Skeletal muscle satellite cell (primary cell): ENCODE data around the gene MARF1.
"Not testable (repeated sequence)": the region's sequence is repeated elsewhere in the genome, so short reads cannot be mapped to it uniquely, and the experiment has no call there.

Experiments
- H3K27me3 ChIP-seq: 2 replicates; pipeline ENCODE4 v1.7.0; 2013; ENCODE audit warnings: low read length; ENCODE audit not compliant: control insufficient read depth, insufficient read depth
- H3K36me3 ChIP-seq: 2 replicates; pipeline ENCODE4 v1.7.0; 2013; ENCODE audit warnings: mild to moderate bottlenecking, control low read depth, low read length; ENCODE audit not compliant: insufficient read depth
- H3K4me1 ChIP-seq: 2 replicates; pipeline ENCODE4 v1.7.0; 2013; ENCODE audit warnings: low read length; ENCODE audit not compliant: control insufficient read depth, insufficient read depth
- H3K4me2 ChIP-seq: 2 replicates; pipeline ENCODE4 v1.7.0; 2013; ENCODE audit warnings: mild to moderate bottlenecking, low read length
- H3K4me3 ChIP-seq: 2 replicates; pipeline ENCODE4 v1.7.0; 2013; ENCODE audit warnings: low read length
- H3K9ac ChIP-seq: 2 replicates; pipeline ENCODE4 v1.7.0; 2013; ENCODE audit warnings: mild to moderate bottlenecking, low read depth, low read length, moderate library complexity
- H3K9me3 ChIP-seq: replicated peaks from 2 replicates; pipeline ENCODE4 v1.7.0; 2013; ENCODE audit warnings: mild to moderate bottlenecking, control low read depth, low read length

The MARF1 gene

GRCh38 chr16:15672514-15673167 lies 29.7 kb upstream of the MARF1 start:
- Histone ChIP-seq H3K4me2 (peak overlapping the region; percentile 68), H3K4me3 (peak overlapping the region; percentile 33), H3K9me3 (no peaks in the 10 kb centered on the region), H3K27me3 (no peaks in the 10 kb centered on the region), H3K4me1 (peaks cover 24% of the 10 kb centered on the region), H3K36me3 (peaks cover 42% of the 10 kb centered on the region), H3K9ac (peak overlapping the region; percentile 66)

DNA sequence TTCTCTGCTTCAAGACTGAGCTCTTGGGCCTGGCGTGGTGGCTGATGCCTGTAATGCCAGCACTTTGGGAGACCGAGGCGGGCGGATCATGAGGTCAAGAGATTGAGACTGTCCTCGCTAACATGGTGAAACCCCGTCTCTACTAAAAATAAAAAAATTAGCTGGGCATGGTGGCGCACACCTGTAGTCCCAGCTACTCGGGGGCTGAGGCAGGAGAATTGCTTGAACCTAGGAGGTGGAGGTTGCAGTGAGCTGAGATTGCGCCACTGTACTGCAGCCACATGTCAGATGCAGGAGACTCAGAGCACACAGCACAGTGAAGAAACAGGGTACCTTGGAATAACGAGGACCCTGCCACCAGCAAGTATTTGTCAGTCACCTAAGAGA lies 29.2 kb upstream of the MARF1 start:
- H3K4me2 ChIP-seq: peak overlapping the region; percentile 68
- H3K4me1 ChIP-seq: peaks cover 24% of the 10 kb centered on the region
- H3K9me3 ChIP-seq, H3K27me3 ChIP-seq: not testable (repeated sequence)
- H3K36me3 ChIP-seq: peaks cover 42% of the 10 kb centered on the region
- H3K9ac ChIP-seq: peak overlapping the region; percentile 63
- H3K4me3 ChIP-seq: peak overlapping the region; percentile 31

GRCh38 chr16:15671530-15672117 lies 28.7 kb upstream of the MARF1 start:
- Histone ChIP-seq H3K27me3 (no peaks in the 10 kb centered on the region), H3K4me3 (no peak overlapping the region), H3K9ac (no peak overlapping the region), H3K36me3 (peaks cover 42% of the 10 kb centered on the region), H3K4me1 (peaks cover 24% of the 10 kb centered on the region), H3K9me3 (no peaks in the 10 kb centered on the region), H3K4me2 (no peak overlapping the region)

GRCh38 chr16:15667091-15667742 lies 24.3 kb upstream of the MARF1 start:
- Histone ChIP-seq H3K4me1 (peaks cover 9% of the 10 kb centered on the region), H3K9me3 (no peaks in the 10 kb centered on the region), H3K36me3 (peaks cover 47% of the 10 kb centered on the region), H3K4me2 (no peak overlapping the region), H3K4me3 (no peak overlapping the region), H3K27me3 (no peaks in the 10 kb centered on the region), H3K9ac (no peak overlapping the region)

DNA sequence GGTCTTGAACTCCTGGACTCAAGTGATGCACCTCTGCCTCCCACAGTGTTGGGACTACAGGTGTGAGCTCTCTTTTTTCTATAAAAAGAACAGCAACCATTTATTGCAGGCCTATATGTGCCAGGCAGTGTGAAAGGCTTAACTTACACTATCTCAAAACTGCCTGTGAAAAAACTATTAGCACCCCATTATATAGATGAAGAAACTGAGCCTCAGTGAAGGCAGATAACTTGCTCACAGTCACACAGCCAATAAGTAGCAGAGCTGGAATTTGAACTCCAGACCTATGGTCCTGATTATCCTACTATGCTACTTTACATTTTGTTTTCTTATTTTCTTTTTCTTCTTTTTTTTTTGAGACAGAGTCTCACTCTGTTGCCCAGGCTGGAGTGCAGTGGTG lies 22.2 kb upstream of the MARF1 start:
- H3K9ac ChIP-seq: no peak overlapping the region
- peaks cover 51% of the 10 kb centered on the region for H3K36me3 ChIP-seq
- H3K9me3 ChIP-seq: no peaks in the 10 kb centered on the region
- H3K4me2 ChIP-seq: no peak overlapping the region
- H3K4me1 ChIP-seq: peaks cover 4% of the 10 kb centered on the region
- H3K4me3 ChIP-seq: no peak overlapping the region
- no peaks in the 10 kb centered on the region for H3K27me3 ChIP-seq

GRCh38 chr16:15660203-15660601 lies 17.2 kb upstream of the MARF1 start:
- no peak overlapping the region for H3K4me3 ChIP-seq
- H3K27me3 ChIP-seq: no peaks in the 10 kb centered on the region
- no peak overlapping the region for H3K4me2 ChIP-seq
- no peaks in the 10 kb centered on the region for H3K9me3 ChIP-seq
- no peak overlapping the region for H3K9ac ChIP-seq
- peaks cover 20% of the 10 kb centered on the region for H3K36me3 ChIP-seq
- H3K4me1 ChIP-seq: no peaks in the 10 kb centered on the region

- peaks cover 19% of the 10 kb centered on the region for H3K36me3 ChIP-seq
- peaks cover 4% of the 10 kb centered on the region for H3K4me1 ChIP-seq
- no peak overlapping the region for H3K4me2 ChIP-seq
- H3K9ac ChIP-seq: no peak overlapping the region
- H3K27me3 ChIP-seq: no peaks in the 10 kb centered on the region
- no peak overlapping the region for H3K4me3 ChIP-seq
- no peaks in the 10 kb centered on the region for H3K9me3 ChIP-seq
These were observed 15.6 kb upstream of the MARF1 start for GRCh38 chr16:15658556-15658955.

- Histone ChIP-seq H3K4me1 (peaks cover 8% of the 10 kb centered on the region), H3K4me2 (no peak overlapping the region), H3K9me3 (no peaks in the 10 kb centered on the region), H3K36me3 (peaks cover 19% of the 10 kb centered on the region), H3K27me3 (no peaks in the 10 kb centered on the region), H3K4me3 (no peak overlapping the region), H3K9ac (no peak overlapping the region)
These were observed 15.2 kb upstream of the MARF1 start for GRCh38 chr16:15658149-15658548.

DNA sequence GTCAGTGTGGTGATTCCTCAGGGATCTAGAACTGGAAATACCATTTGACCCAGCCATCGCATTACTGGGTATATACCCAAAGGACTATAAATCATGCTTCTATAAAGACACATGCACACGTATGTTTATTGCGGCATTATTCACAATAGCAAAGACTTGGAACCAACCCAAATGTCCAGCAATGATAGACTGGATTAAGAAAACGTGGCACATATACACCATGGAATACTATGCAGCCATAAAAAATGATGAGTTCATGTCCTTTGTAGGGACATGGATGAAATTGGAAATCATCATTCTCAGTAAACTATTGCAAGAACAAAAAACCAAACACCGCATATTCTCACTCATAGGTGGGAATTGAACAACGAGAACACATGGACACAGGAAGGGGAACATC lies 12.6 kb upstream of the MARF1 start:
- not testable (repeated sequence) for H3K4me3 ChIP-seq, H3K9me3 ChIP-seq, H3K27me3 ChIP-seq, H3K9ac ChIP-seq, H3K4me2 ChIP-seq
- peaks cover 14% of the 10 kb centered on the region for H3K36me3 ChIP-seq
- H3K4me1 ChIP-seq: peaks cover 23% of the 10 kb centered on the region

GRCh38 chr16:15654591-15654990 lies 11.6 kb upstream of the MARF1 start:
- Histone ChIP-seq H3K4me3 (no peak overlapping the region), H3K9me3 (no peaks in the 10 kb centered on the region), H3K36me3 (peaks cover 9% of the 10 kb centered on the region), H3K9ac (no peak overlapping the region), H3K4me1 (peaks cover 25% of the 10 kb centered on the region), H3K27me3 (no peaks in the 10 kb centered on the region), H3K4me2 (no peak overlapping the region)

DNA sequence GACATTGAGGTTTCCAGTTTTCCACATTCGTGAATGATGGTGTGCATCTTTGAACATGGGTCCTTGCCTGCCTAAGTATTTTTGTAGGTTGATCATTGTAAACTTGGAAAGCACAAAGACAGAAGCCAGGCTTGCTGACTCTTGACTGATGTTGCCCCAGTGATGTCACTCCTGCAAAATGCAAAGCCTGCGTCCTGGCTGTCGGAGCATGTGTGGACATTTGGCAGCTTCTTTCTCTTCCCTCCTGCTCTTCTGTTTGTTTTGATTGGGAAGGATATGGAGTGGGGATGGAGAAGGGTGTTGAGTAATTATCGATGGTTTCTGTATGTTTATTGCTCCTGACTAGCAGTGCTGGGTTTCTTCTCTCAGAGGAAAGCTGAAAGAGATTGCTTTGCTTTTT lies 10.3 kb upstream of the MARF1 start:
- no peak overlapping the region for H3K9ac ChIP-seq
- H3K36me3 ChIP-seq: peaks cover 9% of the 10 kb centered on the region
- H3K4me2 ChIP-seq: peak overlapping the region; percentile 58
- H3K27me3 ChIP-seq: no peaks in the 10 kb centered on the region
- H3K4me1 ChIP-seq: peaks cover 30% of the 10 kb centered on the region
- H3K4me3 ChIP-seq: peak overlapping the region; percentile 7
- no peaks in the 10 kb centered on the region for H3K9me3 ChIP-seq
